ENCODE results near the gene MCCC1.
"Not testable (repeated sequence)": the region's sequence is repeated elsewhere in the genome, so short reads cannot be mapped to it uniquely, and the experiment has no call there.

DNA sequence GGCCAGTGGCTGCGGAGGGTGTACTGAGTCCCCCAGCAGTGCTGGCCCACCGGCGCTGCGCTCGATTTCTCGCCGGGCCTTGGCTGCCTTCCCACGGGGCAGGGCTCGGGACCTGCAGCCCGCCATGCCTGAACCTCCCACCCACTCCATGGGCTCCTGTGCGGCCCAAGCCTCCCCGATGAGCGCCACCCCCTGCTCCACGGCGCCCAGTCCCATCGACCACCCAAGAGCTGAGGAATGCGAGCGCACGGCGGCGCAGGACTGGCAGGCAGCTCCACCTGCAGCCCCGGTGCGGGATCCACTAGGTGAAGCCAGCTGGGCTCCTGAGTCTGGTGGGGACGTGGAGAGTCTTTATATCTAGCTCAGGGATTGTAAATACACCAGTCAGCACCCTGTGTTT lies 1.7 kb upstream of the MCCC1 start:
- TF ChIP-seq, protein P1, sequence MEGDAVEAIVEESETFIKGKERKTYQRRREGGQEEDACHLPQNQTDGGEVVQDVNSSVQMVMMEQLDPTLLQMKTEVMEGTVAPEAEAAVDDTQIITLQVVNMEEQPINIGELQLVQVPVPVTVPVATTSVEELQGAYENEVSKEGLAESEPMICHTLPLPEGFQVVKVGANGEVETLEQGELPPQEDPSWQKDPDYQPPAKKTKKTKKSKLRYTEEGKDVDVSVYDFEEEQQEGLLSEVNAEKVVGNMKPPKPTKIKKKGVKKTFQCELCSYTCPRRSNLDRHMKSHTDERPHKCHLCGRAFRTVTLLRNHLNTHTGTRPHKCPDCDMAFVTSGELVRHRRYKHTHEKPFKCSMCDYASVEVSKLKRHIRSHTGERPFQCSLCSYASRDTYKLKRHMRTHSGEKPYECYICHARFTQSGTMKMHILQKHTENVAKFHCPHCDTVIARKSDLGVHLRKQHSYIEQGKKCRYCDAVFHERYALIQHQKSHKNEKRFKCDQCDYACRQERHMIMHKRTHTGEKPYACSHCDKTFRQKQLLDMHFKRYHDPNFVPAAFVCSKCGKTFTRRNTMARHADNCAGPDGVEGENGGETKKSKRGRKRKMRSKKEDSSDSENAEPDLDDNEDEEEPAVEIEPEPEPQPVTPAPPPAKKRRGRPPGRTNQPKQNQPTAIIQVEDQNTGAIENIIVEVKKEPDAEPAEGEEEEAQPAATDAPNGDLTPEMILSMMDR (IDR thresholded peaks at IDR 0.05 in 2 of 3, conservative IDR thresholded peaks at IDR 0.05 in 1 of 3; ENCODE audit: borderline replicate concordance in 1 of 3, insufficient read depth in 1 of 3, low read depth in 2 of 3, low read length in 2 of 3), result not testable (repeated sequence)
- not testable (repeated sequence) for TF ChIP-seq POLR2A (IDR thresholded peaks at IDR 0.05; ENCODE audit: borderline replicate concordance, extremely low read depth, insufficient read depth, insufficient read length); ZNF274 (IDR thresholded peaks at IDR 0.05; ENCODE audit: low read depth, low read length); EZH2phosphoT487 (IDR thresholded peaks at IDR 0.05; ENCODE audit: borderline replicate concordance); SIN3A (IDR thresholded peaks at IDR 0.05; ENCODE audit: low read depth); YY1 (IDR thresholded peaks at IDR 0.05; ENCODE audit: extremely low read depth, insufficient replicate concordance, low read depth, low read length); EZH2 (IDR thresholded peaks at IDR 0.05); TCF7L2 (IDR thresholded peaks at IDR 0.05; ENCODE audit: borderline replicate concordance, extremely low read depth, insufficient read depth, insufficient read length)
- TF ChIP-seq, protein P2, sequence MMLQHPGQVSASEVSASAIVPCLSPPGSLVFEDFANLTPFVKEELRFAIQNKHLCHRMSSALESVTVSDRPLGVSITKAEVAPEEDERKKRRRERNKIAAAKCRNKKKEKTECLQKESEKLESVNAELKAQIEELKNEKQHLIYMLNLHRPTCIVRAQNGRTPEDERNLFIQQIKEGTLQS (IDR thresholded peaks at IDR 0.05), result not testable (repeated sequence)
